HTERT RPE-1 (cell line): ENCODE measurements around the gene ENSA.
"Not testable (repeated sequence)": the region's sequence is repeated elsewhere in the genome, so short reads cannot be mapped to it uniquely, and the experiment has no call there.

ENCODE experiments used
- in situ Hi-C: fragments of 300-500 bp; cut with MboI; formaldehyde crosslinking; loops from 4 replicates; pipeline ENCODE4 v1.14.3; 2020; ENCODE audit warnings: low sequenced_read_pairs

The ENSA gene

DNA sequence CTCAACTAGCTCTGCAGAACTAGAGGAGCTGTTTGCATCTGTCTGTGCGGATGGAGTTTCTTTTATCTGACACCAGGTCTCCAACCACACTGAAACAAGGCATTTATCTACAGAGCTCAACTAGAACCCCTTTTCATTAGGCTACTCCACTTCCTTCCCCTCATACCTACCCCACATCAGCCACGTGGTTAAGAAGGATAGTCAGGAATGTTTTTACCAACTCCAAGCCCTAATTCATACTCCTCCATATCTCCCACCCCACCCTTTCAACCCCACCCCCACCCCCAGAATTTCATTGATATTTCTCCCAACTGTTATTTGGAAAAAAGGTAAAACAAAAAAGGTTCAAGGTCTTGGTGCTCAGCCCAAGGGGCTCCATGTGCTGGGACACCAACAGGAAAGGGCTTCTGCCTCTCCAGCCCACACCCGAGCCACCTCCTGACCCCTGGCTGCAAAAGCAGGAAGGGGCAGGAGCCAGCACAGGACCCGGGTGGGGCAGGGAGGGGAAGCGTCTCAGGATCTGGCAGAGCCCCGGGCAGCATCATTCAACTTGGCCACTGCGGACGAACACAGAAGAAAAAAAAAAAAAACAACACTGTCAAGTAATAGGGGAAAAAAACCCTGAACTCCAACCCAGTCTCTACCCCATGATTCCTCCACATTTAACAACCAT, 7.0 kb downstream of the ENSA start:
- in situ Hi-C loops: no loop called here

DNA sequence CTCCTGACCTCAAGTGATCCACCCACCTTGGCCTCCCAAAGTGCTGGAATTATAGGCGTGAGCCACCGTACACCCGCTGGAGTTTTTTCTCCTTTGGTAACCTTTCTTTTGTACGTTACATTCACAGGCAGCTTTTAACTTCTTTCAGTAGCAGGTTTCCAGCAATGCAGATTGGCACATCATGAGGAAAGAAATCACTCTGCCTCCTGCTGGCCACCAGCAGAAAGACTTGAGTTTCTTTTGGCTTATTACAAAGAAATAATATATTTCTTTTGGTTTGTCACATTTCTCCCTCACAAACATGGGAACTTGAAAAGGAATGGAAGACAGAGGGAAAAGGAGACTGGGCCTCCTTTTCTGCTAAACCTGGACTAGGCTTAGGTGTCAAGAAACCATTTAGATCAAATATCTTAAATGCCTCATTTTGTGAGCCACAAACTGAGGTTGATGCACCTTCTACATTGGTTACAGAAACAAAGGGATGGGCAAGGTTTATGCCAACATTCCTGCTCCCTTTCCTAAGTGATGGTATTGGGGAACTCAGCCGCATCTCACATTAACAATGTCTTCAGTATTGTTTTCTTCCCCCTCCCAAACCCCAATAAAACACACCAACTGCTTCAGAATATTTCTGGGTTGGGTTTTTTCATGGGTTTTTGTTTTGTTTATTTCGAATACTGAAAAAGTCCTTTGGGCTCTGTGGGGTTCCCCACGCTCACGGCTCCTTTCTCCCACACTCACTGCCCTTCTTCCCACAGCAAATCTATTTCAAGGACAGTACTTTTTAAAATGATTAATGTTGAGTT, 7.7 kb downstream of the ENSA start:
- in situ Hi-C loops: no loop called here

GRCh38 chr1:150620919-150621318, 8.5 kb downstream of the ENSA start:
- in situ Hi-C loops: no loop called here

GRCh38 chr1:150619576-150620509, 9.6 kb downstream of the ENSA start:
- in situ Hi-C loops: no loop called here

- in situ Hi-C loops: no loop called here
Observed at GRCh38 chr1:150615346-150616201, 13.8 kb downstream of the ENSA start.

- in situ Hi-C loops: no loop called here
Observed at GRCh38 chr1:150613061-150613920, 16.1 kb downstream of the ENSA start.

DNA sequence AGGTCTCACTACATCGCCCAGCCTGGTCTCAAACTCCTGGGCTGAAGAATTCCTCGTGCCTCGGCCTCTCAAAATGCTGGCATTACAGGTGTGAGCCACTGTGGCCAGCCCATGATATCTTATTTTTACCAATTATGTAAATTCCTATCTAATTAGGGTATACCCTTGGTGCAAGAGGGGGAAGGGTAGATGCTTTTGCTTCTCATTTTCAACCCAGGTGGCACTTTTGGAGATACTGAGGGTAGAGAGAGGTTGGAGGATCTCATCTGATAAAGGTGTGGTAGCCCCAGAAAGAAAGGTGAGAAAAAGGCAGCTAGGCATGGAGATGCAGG, 17.4 kb downstream of the ENSA start:
- in situ Hi-C loops: no loop called here

DNA sequence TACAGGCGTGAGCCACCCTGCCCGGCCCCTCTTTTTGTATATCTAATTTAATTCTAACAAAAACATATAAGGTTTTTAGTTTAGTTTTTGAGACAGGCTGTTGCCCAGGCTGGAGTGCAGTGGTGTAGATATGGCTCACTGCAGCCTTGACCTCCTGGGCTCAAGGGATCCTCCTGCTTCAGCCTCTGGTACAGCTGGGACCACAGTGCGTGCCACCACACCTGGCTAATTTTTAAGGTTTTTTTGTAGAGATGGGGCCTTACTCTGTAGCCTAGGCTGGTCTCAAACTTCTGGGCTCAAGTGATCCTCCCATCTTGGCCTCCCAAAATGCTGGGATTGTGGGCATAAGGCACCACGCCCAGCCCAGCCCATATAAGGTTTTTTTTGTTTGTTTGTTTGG, 18.8 kb downstream of the ENSA start:
- in situ Hi-C loops: no loop called here

DNA sequence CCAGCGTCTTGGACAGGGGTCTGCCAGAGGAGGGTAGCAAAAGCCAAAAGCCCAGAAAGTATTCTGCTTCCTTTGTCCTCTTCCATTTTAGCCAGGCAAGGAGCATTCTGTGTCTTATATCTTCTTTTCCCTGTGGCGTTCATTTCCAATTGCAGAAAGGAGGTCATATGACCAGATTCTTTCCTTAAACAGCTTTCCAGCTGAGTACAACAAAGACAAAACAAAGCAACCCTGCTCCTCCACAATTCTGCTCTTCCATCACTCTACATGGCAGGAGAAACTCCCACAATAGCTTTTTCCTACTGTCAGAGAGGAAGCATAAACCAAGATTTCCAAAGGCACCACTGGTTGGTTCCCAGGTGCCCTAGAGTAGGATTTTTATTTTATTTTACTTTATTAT, 19.7 kb downstream of the ENSA start:
- in situ Hi-C loops: no loop called here

DNA sequence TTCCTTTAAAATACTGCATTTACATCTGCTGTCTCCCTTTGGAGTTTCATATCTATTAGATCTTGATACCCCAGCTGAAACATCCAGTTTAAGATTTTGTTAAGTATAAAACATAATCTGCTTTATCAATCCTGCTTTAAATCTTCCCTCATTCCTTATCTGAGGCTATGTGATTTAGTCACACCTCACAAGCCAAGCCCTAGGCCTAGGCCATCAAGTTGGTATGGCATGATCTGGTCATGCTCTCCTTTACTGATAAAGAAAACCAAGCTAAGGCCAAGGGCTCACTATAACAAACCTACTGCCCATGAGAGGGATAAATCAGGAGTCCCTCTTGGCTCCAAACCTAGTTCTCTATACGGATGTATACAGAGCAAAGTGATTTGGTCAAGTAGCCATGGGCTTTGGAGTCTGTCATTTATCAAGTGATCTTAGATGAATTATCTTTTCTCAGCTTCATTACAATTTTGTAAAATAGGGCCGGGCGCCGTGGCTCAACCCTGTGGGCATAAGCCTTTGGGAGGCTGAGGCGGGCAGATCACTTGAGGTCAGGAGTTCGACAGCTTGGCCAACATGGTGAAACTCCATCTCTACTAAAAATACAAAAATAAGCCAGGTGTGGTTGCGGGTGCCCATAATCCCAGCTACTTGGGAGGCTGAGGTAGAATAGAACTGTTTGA, 22.8 kb downstream of the ENSA start:
- in situ Hi-C loops: no loop called here

- in situ Hi-C loops: not testable (repeated sequence)
Observed at GRCh38 chr1:150605451-150605731, 24.0 kb downstream of the ENSA start.

GRCh38 chr1:150604226-150604588, 25.2 kb downstream of the ENSA start:
- in situ Hi-C loops: no loop called here

GRCh38 chr1:150603711-150604110, 25.7 kb downstream of the ENSA start:
- in situ Hi-C loops: no loop called here

- in situ Hi-C loops: not testable (repeated sequence)
Observed at GRCh38 chr1:150602372-150602771, 27.0 kb downstream of the ENSA start.

GRCh38 chr1:150601540-150601939, 27.9 kb downstream of the ENSA start:
- in situ Hi-C loops: no loop called here

DNA sequence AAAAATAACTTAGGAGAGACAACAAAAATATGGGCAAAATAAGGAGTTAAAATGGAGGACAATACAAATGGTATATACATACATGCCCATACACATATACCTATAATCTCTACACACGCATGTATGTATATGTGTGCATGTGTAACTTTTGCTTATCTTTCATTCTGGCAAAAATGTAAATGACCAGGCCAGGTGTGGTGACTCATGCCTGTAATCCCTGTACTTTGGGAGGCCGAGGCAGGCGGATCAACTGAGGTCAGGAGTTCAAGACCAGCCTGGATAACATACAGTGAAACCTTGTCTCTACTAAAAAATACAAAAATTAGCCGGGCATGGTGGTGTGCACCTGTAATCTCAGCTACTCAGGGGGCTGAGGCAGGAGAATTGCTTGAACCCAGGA, 31.1 kb downstream of the ENSA start:
- in situ Hi-C loops: not testable (repeated sequence)

GRCh38 chr1:150596976-150597375, 32.4 kb downstream of the ENSA start:
- in situ Hi-C loops: no loop called here

GRCh38 chr1:150596095-150596892, 33.1 kb downstream of the ENSA start:
- in situ Hi-C loops: no loop called here

DNA sequence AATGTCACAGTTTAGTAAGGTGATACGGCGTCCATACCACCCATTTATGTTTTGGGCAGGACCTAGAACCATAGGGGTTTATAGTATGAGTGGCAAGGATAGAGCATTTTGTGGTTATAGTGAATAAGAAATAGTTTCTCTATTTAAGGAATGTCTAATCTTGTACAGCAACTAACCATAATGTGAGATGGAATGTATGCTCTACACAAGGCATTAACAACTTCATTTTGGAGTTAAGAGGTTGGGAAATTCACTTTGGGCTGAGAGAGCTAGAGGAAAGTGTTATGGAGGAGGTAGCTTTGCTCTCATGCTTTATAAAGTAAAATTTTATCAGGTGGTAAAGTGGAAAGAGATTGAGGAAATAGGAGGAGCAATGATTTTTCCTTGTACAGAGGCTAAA, 47.0 kb downstream of the ENSA start:
- in situ Hi-C loops: no loop called here
